GM18858 (cell line): Measurements from ENCODE around the gene SDF4.
"Not testable (repeated sequence)": the region's sequence is repeated elsewhere in the genome, so short reads cannot be mapped to it uniquely, and the experiment has no call there.

Experiments used
- ATAC-seq: cut with Tn5 transposase; IDR thresholded peaks from one replicate; pipeline ENCODE4 v1.9.1; 2021; ENCODE audit not compliant: unreplicated experiment

Gene SDF4

DNA sequence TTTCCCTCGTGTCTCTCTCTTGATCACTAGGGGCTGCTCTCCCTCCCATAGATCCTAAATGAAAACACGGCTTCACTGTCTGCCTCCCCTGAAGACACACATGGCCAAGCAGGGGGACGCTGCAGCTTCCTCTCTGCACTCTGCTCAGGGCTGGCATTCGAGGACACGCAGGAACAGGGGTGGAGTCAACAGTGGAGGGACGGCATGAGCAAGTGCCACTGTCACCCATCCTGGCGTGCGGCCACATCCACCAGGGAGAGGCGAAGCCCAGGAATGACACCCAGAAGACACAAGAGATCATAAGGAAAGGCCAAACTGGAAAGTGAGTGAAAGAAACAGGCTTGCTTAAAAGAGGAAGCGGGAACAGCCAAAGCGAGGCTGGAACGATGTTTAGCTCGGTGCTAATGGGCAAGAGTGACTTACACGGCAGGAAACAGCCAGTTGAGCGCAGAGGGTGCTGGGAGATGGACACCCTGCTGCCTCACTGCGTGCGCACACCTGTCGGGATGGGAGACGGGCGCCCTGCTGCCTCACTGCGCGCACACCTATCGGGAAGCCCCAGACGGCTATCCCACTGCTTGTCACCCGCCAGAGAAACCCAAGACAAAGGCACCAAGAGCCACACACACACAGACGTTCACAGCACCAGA, 28.3 kb upstream of the SDF4 start:
- no peak for ATAC-seq

DNA sequence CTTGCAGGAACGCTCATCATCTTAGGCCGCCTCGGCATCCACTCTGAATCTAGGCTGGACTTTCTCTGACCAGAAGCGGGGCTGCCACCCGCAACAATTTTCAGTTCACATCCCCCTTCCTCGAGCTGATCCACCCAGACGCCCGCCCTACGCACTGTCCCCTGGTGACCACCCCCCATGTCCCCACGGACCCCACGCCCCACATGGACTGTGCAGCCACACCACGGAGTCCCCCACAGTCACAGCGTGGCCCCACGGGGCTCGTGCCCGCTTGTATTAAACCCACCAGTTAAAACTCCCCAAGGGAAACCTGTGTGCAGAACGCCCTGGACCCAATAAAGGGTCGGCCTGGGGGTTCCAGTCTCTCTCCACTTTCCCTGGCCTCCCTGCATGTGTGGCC, 27.7 kb upstream of the SDF4 start:
- ATAC-seq: no peak

DNA sequence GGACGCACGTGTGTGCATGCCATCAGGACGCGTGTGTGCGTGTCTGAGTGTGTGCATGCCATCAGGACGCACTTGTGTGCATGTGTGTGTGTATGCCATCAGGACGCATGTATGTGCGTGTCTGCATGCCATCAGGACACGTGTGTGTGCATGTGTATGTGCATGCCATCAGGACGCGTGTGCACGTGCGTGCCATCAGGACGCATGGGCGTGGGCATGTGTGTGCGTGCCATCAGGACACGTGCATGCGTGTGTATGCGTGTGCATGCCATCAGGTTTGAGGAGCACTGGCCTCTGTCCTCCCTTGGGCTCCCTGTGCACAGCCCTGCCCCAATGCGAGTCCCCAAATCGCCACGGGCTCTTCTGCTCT, 27.3 kb upstream of the SDF4 start:
- no peak for ATAC-seq

DNA sequence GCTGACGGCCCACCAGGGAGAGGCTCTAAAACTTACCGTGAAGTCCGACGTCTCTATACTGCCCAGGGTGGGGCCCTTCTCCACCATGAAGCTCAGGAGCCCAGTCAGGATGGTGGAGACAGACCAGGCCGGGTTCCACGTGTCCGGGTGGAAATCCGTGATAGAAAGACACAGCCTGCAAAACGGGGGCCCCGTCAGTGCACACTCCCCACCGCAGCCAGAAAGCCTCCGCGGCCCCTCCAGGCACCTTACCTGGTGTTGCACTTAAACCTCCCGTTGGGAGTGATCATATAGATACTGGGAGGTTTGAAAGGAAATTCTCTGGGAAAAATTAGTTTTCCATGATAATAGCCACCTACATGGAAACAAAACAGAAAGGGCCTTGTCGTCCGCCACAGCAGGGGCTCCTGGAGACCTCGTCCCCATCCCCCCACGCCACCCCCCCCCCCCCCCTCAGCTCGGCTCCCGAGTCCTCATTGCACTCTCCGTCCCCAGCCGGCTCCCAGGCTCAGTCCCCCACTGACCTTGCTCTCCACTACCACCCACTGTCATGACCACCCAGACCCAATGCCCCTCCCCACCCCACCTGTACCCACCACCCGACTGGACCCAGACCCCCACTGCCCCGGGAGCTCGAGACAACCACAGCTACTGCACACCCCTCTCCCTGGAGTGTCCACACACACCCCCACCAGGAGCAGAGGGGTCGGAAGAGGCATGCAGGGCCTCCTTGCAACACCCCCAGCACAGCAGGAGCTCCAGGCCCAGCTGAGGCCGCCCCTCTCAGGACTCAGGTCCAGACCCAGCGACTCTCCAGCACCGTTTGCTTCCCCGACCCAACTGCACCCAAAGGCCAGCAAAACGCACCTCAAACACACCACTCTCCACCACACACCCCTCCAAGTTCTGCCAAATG, 25.4 kb upstream of the SDF4 start:
- ATAC-seq: no peak

DNA sequence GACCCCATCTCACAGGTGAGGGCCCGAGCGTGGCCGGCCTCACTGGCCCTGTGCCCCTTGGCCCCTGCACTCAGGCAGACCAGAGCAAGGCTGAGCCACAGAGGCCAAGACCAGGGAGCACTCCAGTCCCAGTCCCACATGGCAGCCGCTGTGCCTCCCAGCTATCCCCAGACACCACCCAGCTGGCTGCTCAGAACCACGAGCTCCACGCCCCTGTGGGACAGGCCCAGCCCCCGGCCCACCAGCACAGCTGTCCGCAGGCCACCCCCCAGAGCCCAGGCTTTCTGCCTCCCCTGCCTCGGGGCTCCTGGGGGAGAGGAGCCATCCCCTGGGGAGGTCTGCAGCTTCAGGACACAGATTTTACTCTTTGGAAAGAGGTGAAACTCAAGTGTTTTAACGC, 23.8 kb upstream of the SDF4 start:
- no peak for ATAC-seq

DNA sequence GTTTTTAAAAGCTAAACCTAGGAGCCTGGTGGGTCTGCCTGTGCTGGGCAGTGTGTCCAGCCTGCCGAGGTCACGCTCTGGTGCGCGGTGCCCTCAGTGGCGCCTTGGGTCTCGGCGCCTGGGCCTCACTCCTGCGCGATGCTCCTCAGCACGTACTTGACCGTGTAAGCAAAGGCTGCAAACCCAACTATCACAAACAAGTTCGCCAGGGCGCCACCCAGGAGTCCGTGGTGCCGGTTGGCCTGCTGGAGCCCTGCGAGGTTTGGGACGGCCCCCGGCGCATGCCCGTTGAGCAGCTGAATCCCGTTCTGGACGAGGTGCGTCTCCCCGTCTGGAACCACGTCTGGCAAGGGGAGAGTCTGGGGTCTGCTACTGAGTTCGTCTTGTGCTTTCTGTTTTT, 23.3 kb upstream of the SDF4 start:
- no peak for ATAC-seq

DNA sequence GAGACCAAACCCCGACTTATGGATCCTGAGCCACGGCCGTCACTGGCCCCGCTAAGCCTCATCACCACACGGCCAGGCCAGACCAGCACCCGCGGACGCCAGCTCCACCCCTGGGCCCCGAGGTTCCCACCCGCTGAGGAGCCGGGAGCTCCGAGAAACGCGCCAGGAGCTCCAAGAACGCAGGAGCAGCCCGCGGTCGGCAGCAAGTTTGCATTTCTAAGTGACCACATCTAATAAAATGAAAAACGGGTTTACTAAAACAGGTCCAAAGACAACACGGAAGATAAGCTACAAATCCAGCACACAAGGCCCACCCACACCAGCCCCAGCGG, 22.8 kb upstream of the SDF4 start:
- ATAC-seq: no peak

DNA sequence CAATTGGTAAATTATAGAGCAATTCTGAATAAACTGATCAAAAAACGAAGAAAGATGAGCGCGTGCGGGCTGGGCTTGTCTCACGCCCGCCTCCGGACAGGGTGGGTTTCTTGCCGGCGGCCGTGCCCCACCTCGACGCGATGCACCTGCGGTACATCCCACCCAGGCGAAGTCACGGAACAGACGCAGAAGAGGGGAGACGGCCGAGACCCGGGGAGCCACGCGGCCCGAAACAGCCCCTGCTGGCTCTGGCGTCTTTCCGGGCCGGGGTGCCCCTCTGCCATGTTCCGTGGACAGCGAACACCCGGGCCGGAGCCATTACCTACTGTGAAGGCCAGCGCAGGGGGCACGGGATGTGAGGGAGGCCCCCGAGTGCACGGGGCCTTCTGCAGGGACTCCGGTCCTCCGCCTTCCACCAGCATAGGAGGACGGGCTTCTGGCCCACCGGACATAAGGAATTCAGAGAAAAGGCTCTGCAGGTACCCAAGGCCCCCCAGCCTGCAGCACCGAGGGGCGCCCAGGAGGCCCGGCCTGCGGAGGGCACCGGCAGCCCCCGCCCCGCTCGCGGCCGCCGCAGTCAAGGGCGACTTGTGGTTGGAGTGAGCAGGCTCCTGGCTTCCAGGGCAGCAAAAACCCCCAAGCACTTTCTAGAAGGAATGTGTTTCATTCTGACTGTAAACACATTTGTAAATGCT, 22.3 kb upstream of the SDF4 start:
- no peak for ATAC-seq

DNA sequence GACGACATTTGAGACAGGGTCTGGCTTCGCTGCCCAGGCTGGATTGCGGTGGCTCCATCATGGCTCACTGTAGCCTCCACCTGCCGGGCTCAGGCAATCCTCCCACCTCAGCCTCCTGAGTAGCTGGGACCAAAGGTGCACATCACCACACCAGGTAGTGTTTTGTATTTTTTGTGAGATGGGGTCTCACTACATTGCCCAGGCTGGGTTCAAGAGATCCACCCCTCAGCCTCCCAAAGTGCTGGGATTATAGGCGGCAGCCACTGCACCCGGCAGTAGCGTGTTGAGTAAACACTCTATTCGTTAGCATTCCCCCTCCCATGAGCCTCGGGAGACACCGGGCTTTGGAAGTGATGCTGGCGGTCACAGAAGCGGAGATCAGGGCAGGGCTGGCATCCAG, 21.5 kb upstream of the SDF4 start:
- ATAC-seq: no peak

DNA sequence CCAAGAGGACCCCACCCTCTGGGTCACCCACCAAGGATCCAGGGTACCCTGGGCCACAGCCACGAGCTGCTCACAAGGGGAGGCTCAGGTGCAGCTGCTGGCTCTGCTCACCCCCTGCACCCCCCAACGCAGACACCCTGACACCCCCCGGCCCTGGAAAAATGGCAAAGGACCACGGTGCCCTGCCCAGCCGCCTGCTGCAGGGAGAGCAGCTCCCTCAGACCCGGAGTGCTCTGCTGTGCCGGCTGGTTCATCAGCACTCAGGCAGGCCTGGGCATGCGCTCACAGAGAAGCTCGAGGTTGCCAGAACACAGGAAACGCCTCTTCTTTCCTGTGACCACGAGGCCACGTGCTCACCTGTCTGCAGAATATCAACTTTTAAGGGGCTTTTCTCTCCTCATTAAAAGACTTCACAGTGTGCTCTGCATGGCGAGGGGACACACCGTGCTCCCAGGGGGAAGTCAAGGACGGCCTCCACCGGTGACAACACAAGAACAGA, 19.0 kb upstream of the SDF4 start:
- ATAC-seq: no peak

DNA sequence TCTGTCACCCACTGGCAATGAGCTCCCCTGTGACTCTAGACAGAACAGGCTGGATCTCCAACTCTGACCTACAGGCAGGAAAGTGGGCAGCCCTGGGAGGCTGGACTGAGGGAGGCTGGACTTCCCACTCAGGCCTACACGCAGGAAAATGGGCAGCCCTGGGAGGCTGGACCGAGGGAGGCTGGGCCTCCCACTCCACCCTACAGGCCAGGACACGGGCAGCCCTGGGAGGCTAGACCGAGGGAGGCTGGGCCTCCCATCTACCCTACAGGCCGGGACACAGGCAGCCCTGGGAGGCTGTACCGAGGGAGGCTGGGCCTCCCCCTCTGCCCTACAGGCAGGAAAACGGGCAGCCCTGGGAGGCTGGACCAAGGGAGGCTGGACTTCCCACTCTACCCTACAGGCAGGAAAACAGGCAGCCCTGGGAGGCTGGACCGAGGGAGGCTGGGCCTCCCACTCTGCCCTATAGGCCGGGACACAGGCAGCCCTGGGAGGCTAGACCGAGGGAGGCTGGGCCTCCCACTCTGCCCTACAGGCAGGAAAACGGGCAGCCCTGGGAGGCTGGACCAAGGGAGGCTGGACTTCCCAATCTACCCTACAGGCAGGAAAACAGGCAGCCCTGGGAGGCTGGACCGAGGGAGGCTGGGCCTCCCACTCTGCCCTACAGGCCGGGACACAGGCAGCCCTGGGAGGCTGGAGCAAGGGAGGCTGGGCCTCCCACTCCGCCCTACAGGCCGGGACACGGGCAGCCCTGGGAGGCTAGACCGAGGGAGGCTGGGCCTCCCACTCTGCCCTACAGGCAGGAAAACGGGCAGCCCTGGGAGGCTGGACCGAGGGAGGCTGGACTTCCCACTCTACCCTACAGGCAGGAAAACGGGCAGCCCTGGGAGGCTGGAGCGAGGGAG, 16.5 kb upstream of the SDF4 start:
- not testable (repeated sequence) for ATAC-seq

DNA sequence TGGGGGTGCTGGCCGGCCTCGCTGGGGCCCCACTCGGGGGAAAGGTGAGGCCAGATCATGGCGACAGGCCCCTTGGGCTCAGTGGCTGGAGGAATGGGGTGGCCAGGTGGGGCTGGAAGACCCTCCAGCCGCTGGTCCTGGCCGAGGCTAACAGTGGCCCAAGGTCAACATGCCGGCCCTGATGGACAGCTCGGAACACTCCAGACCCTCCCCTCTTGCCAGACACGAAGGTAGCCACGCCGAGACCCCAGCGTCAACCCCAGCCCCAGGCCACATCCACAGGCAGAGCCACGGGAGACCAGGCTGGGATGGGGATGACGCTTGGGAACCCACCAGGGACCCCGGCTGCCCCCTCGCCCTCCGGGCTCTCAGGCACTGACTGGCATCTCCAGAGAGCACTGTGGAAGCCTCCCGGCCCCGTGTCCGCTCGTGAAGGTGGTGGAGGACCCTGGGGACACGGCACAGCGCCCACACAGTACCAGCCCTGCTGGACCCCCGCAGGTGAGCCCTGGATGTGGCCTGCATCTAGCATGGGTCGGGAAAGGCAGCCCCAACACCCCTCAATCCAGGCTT, 15.6 kb upstream of the SDF4 start:
- ATAC-seq: no peak

DNA sequence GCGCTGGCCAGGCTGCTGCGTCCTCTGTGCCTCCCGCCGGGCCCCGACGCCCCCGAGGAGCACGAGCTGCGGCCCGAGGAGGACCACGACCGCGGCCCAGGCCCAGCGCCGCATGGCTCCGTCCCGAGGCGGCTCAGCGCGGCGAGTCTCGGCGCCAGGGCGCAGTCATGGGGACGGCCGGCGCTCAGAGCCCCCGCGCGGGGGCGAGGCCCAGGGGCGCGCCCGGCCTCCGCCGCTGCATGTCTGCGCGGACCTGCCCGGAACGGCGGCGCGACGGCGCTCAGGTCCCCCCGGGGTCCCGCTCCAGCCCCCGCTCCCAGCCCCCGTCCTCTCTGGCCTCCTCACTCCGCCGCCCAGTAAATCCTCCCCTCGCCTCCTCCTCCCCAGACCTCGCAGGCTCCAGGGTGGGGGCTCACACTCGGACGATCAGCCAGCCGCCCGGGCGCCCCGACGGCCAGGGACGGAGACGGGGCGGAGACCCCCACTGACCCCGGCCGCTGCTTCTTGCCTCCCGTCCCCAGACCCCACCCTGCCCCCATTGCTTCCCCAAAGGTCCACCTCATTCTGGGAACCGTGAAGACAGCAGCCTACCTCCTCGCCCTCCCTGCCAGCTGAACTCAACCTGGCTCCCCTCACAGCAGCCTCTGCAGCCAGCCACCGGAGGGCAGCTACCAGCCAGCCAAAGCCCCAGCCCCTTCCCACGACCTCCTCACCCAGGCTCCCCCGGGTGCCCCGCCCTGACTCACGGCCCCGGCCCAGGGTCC, 15.0 kb upstream of the SDF4 start, which contains the start of gene C1QTNF12:
C1QTNF12 (minus strand) TSS at position 146 of the 764 bp plus-strand sequence; CDS start at position 114, 32 bp downstream.
- no peak for ATAC-seq

DNA sequence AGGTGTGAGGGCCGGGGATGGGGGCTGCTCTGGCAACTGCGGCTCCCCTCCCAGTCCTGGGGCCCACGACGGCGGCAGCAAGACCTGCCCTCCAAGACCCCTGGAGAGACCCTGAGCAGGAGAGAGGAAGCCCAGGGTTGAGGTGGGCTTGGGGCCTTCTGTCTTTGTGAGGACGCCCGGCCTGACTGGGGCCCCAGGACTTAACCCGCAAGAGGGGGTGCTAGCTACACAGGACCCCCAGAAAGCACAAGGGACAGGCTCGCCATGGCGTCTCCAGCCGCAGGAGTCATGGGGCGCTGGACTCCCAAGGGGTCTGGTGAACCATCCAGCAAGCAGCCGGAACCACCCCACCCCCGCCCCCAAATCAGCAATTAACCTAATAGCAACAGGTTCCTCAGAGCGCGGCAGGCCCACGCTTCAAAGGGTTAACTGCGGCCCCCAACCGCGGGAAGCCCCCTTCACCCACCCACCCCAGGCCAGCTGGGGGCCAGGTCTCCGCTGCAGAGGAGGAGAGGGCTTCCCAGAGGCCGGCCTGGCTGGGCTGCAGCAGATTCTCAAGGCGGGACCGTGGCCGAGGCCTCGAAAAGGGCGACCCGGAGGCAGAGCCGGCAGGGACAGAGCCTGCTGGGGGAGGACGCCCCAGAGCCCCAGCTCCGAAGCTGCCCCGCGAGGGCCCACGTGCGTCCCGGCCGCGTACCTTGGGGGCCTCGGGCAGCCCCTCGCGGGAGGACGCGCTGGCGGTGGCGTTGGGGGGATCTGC, 14.2 kb upstream of the SDF4 start:
- ATAC-seq: no peak

DNA sequence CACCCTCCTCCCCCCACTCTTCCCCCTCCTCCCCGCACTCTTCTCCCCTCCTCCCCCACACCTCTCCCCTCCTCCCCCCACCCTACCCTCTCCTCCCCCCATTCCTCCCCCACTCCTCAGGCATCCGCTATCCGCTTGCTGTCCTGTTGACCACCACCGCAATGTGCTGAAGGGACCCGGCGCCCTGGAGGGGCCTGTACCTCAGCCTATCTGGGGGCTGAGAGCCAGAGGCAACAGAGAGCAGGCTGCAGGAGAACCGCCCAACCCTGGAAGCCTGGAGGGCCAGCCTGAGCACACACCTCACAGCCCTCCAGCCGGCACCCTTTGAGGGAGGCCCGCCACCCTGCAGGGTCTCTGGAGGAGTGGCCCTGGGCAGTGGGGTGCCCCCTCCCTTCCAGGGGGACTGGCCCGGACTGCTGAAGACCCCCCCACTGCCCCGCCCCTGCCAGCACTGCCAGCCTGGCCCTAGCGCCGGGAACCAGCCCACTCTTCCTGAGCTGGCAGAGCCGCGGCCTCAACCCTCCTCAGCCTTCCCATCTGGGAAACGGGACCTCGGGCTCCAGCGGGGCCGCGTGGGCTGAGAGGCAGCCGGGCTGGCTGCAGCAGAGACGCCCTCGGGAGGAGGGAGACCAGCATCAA, 13.5 kb upstream of the SDF4 start:
- ATAC-seq: no peak

DNA sequence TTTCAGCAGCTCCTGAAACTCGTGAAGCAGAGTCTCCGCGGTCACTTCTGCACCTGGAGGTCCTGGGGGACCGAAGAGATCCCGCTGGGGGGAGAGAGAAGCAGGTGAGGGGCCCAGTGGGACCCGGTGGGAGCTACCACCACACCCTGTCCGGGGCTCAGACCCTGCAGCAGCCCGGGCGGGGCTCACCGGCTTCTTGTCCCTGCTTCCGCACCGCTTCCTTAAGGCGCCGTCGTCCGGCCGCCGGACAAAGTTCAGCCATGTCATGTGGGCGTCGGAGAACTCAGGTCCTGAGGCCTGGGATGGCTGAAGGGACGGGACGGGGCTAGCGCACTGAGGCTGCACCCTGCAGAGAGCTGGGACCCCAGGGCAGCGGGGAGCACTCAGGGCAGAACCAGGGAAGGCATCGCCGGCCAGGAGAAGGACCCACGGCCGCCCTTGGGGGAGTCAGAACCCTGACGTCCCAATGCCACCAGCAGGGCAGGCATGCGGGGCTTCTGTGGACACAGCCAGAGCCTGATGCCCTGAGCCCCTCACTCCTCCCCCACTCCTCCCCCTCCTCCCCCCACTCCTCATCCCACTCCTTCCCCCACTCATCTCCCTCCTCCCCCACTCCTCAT, 12.5 kb upstream of the SDF4 start:
- no peak for ATAC-seq

DNA sequence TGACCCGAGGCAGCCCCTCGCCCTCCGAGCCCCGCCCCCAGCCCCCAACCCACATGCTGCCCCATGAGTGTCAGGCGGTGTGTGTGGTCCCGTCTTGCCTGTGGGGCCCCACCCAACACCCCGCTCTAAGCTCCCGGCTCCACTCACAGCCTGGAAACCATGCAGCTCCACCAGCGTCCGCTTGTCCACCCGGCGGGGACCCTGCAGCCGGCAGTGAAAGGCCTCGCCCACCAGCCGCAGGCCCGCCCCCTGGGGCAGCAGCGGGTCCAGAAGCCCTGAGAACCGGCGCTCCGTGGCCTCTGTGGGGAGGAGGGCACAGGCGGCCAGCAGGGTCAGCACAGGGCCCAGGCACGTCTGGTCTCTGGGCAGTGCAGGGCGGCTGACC, 12.0 kb upstream of the SDF4 start:
- no peak for ATAC-seq

DNA sequence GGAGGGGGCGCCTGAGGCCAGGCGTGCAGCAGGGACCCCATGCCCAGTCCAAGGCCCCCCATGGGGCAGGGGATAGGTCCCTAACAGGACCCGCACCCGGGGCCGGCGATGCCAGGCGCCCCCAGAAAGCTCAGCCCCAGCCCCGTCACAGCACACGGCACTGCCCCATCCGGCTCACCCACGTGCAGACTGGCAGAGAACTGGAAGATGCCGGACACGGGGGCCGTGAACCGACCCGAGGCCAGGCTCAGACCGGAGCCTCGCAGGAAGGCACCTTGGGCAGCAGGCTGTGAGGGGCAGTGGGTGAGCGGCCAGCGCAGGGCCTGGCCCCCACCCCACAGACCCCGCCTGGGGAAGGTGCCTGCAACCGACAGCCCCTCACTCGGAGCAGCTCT, 11.5 kb upstream of the SDF4 start:
- ATAC-seq: no peak
